HepG2 (cell line): ENCODE results near the gene PRDM8. TPM values are rescaled to one million over a fixed set of nuclear protein-coding genes. Genes with fewer than 3 reads are reported as not detected.

ENCODE experiments used
- ATAC-seq: fragments of 200-7000 bp; cut with Tn5 transposase; 3 replicates; pipeline ENCODE4 v1.9.1; 2020; ENCODE audit warnings: mild to moderate bottlenecking, moderate library complexity
- BruUV-seq: library from RNA; stranded (reverse); fragments of 400-500 nt; replicated peaks from 2 replicates; lab custom pipeline; 2021; lab: Mats Ljungman, UMichigan
- CTCF ChIA-PET: fragments of 300-600 bp; formaldehyde crosslinking; extraction: SDS; loops from one replicate; lab custom pipeline; 2021; ENCODE audit warnings: low total read pairs, inconsistent platforms, low intra/inter-chr PET ratio; lab: Yijun Ruan, JAX
- POLR2A ChIA-PET: fragments of 350-600 bp; sonication (Branson Sonifier 250); formaldehyde crosslinking; loops from one replicate; lab custom pipeline; 2020; ENCODE audit warnings: antibody characterized with exemption, inconsistent platforms; lab: Yijun Ruan, JAX
- DNase-seq: peaks from one replicate; pipeline ENCODE4 v3.0.0-alpha.2; 2015; ENCODE audit warnings: low spot score
- FAIRE-seq: peaks from 3 replicates; lab custom pipeline; 2011; peaks lifted over from hg19 to GRCh38; lab: Jason Lieb, UNC
- H2AFZ ChIP-seq: one replicate; pipeline ENCODE4 v1.6.1; 2011; ENCODE audit warnings: low read length, inconsistent platforms
- H3K27ac ChIP-seq: fragments of 300-600 bp; 3 replicates; pipeline ENCODE4 v1.8.0; 2011; ENCODE audit warnings: mixed run types, mild to moderate bottlenecking, mixed read lengths, low read length, inconsistent platforms; ENCODE audit not compliant: insufficient read depth; ENCODE audit errors: extremely low read length
- H3K27me3 ChIP-seq, 2 experiments: fragments of 200-600 bp in 1 of 2; 2 replicates in 1 of 2; 3 replicates in 1 of 2; pipeline versions ENCODE4 v1.6.0 to v1.8.0; 2011; ENCODE audit warnings: low read length in 2 of 2, mild to moderate bottlenecking in 2 of 2, moderate library complexity in 2 of 2, inconsistent platforms in 1 of 2; ENCODE audit not compliant: insufficient read depth in 2 of 2, control insufficient read depth in 1 of 2
- H3K36me3 ChIP-seq, 2 experiments: fragments of 200-600 bp in 1 of 2; replicated peaks in 1 of 2; 2 replicates in 1 of 2; 3 replicates in 1 of 2; pipeline versions ENCODE4 v1.5.1 to v1.8.0; 2011; ENCODE audit warnings: low read length in 2 of 2, inconsistent platforms in 1 of 2; ENCODE audit not compliant: insufficient read depth in 2 of 2, control insufficient read depth in 1 of 2
- H3K4me1 ChIP-seq: 2 replicates; pipeline ENCODE4 v1.5.1; 2012; ENCODE audit warnings: low read length, inconsistent platforms; ENCODE audit not compliant: insufficient read depth
- H3K4me2 ChIP-seq: 2 replicates; pipeline ENCODE4 v1.6.0; 2011; ENCODE audit warnings: low read depth, low read length, inconsistent platforms
- H3K4me3 ChIP-seq, 3 experiments: fragments of 200-600 bp in 1 of 3; sonication (generic), shearing (Covaris generic) in 1 of 3; replicated peaks in 1 of 3; 2 replicates each; pipeline ENCODE4 v1.5.1; 2011 to 2016; ENCODE audit warnings: low read length in 3 of 3, inconsistent platforms in 2 of 3, low read depth in 2 of 3, mild to moderate bottlenecking in 2 of 3, control low read depth in 1 of 3, mixed read lengths in 1 of 3; ENCODE audit not compliant: insufficient read depth in 1 of 3
- H3K79me2 ChIP-seq: one replicate; pipeline ENCODE4 v1.6.1; 2011; ENCODE audit warnings: low read length, inconsistent platforms; ENCODE audit not compliant: insufficient read depth
- H3K9ac ChIP-seq: 2 replicates; pipeline ENCODE4 v1.6.0; 2011; ENCODE audit warnings: mild to moderate bottlenecking, low read depth, low read length, inconsistent platforms; ENCODE audit not compliant: insufficient read depth
- H3K9me3 ChIP-seq: 2 replicates; pipeline ENCODE4 v1.5.1; 2012; ENCODE audit warnings: mild to moderate bottlenecking, low read length
- H4K20me1 ChIP-seq: 2 replicates; pipeline ENCODE4 v1.6.0; 2011; ENCODE audit warnings: inconsistent platforms, mild to moderate bottlenecking, low read length, moderate library complexity; ENCODE audit not compliant: insufficient read depth
- HNRNPL ChIP-seq: fragments of 200-400 bp; formaldehyde crosslinking; IDR thresholded peaks from 2 replicates; pipeline ENCODE4 v1.6.1; 2017; ENCODE audit warnings: mild to moderate bottlenecking, low read depth, low read length
- KAT2B ChIP-seq: fragments of 150-350 bp; IDR thresholded peaks from 2 replicates; pipeline ENCODE4 v1.6.1; 2014; ENCODE audit warnings: low read depth, low read length, borderline replicate concordance
- NR3C1 ChIP-seq: sonication (generic); formaldehyde crosslinking; IDR thresholded peaks from 2 replicates; pipeline ENCODE4 v1.4.0; 2020; ENCODE audit warnings: missing genetic modification reagents
- ZNF317 ChIP-seq: sonication (generic); formaldehyde crosslinking; IDR thresholded peaks from 2 replicates; pipeline ENCODE4 v1.5.0; 2020; ENCODE audit warnings: mild to moderate bottlenecking, missing genetic modification reagents
- WGBS: methylation state at CpG from one replicate; pipeline ENCODE4 v1.1.6; 2017; ENCODE audit warnings: low lambda C conversion rate; 5-methylcytosine and 5-hydroxymethylcytosine counted together
- in situ Hi-C: cut with HindIII; loops from 2 replicates; pipeline ENCODE4 v1.10.0; 2017; ENCODE audit warnings: low pct_unique_long_range_greater_than_20kb; ENCODE audit not compliant: extremely low pct_ligation_motif_present
- intact Hi-C: fragments of 100-400 bp; cut with micrococcal nuclease; formaldehyde crosslinking; loops from one replicate; pipeline ENCODE4 v1.10.0; 2022; ENCODE audit not compliant: unreplicated experiment
- polyA plus RNA-seq, 8 experiments: library from polyadenylated mRNA; depleted of rRNA in 3 of 8; stranded (reverse) in 7 of 8; unstranded in 1 of 8; fragments of >200 nt; fragmentation: Illumina TruSeq in 4 of 8; extraction: Trizol in 4 of 8; gene quantifications; 2 replicates each; pipeline versions ENCODE4 v1.2.1 to v1.2.3, GENCODE V29; 2011 to 2016; ENCODE audit warnings: low read depth in 4 of 8, missing spikeins in 1 of 8, mixed read lengths in 1 of 8; ENCODE audit not compliant: insufficient read depth in 1 of 8
- total RNA-seq, 5 experiments: library from RNA; depleted of rRNA; stranded (reverse); fragments of >200 nt; fragmentation: Illumina TruSeq; extraction: Trizol; gene quantifications; 2 replicates each; pipeline ENCODE4 v1.2.3, GENCODE V29; 2016; ENCODE audit warnings: low read depth in 1 of 5

Gene PRDM8
- total and polyA plus RNA-seq, 2 of the 13 experiments (the other 11 are each of a cell fraction or from before 2014, with no cell fraction given): 0.09 TPM; not detected in 1

GRCh38 chr4:80207172-80207583 is 9.9 kb downstream of the PRDM8 start:
- Histone ChIP-seq H3K9ac (no peak overlapping the region), H3K9me3 (no peaks in the 10 kb centered on the region), H3K4me2 (no peak overlapping the region), H3K27ac (no peak overlapping the region), H3K79me2 (no peaks in the 10 kb centered on the region), H3K4me3 (no peak overlapping the region), H3K36me3 (no peaks in the 10 kb centered on the region), H3K4me1 (no peaks in the 10 kb centered on the region), H3K27me3 (no peaks in the 10 kb centered on the region; a peak in 1 of 5 replicates), H4K20me1 (no peaks in the 10 kb centered on the region), H2AFZ (no peak overlapping the region)
- no TSS peak for BruUV-seq
- ATAC-seq (no peak; the same call in 2 of the 3 replicates), DNase-seq (no peak), FAIRE-seq (no peak)
- WGBS: 67% methylated on average over 9 of the region's 27 CpGs
- in situ Hi-C loops (loop anchor here (25.0 kb wide), 1 partner anchor 295 kb away; no protein-coding TSS in a partner anchor), intact Hi-C loops (no loop called here)
- TF ChIP-seq KAT2B: no peak
- no peak for TF ChIP-seq ZNF317 (CRISPR knock-in tag)
- POLR2A ChIA-PET: no interaction called here
- CTCF ChIA-PET: no interaction called here

DNA sequence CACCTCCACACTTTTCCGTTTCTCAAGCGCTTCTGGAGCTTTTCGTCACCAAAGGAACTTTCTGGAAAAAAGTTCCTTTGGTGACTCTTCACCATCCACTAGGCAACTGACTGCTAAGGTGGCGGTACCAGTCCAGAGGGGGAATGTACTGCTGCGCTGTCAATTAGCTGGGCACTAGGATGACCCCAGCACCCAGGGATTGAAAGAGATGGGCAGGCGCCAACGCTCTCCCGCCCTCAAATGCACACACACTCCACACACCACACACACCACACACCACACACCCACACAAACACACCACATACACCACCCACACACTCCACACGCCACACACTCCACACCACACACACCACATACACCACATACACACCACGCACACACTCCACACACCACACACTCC is 10.4 kb downstream of the PRDM8 start:
- in situ Hi-C loops: loop anchor here (25.0 kb wide), 1 partner anchor 295 kb away; no protein-coding TSS in a partner anchor
- H2AFZ ChIP-seq: no peak overlapping the region
- no peak for TF ChIP-seq NR3C1
- 0 out of 2 replicates have a peak, but pooled peaks have one; percentile 30 for TF ChIP-seq HNRNPL
- TF ChIP-seq, all 625 proteins: peak for 1
- Histone ChIP-seq H3K4me2 (no peak overlapping the region), H3K4me3 (no peak overlapping the region), H3K36me3 (no peaks in the 10 kb centered on the region), H3K79me2 (no peaks in the 10 kb centered on the region), H3K27me3 (no peaks in the 10 kb centered on the region; a peak in 1 of 5 replicates), H3K4me1 (no peaks in the 10 kb centered on the region), H3K27ac (no peak overlapping the region), H3K9me3 (no peaks in the 10 kb centered on the region), H4K20me1 (no peaks in the 10 kb centered on the region), H3K9ac (no peak overlapping the region)
- no TSS peak for BruUV-seq
- POLR2A ChIA-PET: no interaction called here
- 76% methylated on average over 10 of the region's 10 CpGs for WGBS
- FAIRE-seq (peak; percentile 18), ATAC-seq (no peak), DNase-seq (no peak)
- CTCF ChIA-PET: no interaction called here
- intact Hi-C loops: no loop called here
